ENCODE data around the gene ZNF804B.

The ZNF804B gene

DNA sequence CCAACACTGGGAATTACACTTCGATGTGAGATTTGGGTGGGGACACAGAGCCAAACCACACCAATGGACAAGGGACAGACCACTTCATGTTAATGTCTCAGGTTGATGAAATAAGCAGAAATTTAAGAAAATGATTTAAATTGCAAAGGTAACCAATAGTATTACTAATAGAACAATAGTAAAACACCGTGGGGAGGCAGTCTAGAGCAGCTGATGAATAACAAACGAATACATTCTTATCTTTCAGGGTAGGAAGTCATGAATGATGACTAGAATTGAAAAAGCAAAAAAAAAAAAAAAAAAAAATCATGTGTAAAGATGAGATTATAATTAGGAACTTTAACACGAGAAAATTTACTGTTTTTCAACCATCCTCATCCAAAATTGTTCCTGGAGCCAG is 207.9 kb downstream of the ZNF804B start:
- no peak for DNase-seq (ENCODE audit: low read depth in 2 of 2)

DNA sequence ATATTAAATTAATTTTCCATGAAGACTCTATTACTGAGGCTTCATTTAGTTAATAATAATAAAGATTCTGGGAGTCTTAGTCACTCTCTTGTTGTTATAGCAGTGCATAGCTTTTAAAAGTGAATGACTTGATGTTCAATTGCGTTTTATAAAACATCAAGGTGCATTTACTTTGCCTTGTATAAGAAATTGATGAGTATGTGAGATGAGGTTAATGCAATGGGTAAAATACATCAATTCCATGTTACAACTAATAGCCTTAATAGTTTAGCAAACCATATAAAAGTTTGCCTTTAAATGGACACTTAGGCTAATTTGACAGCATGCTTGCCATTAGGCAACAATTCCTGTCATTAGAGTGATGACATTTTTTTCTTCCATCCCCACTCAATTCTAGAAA is 209.7 kb downstream of the ZNF804B start:
- DNase-seq (ENCODE audit: low read depth in 2 of 2) = no peak

GRCh38 chr7:88985295-88985694 is 225.8 kb downstream of the ZNF804B start:
- DNase-seq (ENCODE audit: low read depth in 2 of 2) = no peak

DNA sequence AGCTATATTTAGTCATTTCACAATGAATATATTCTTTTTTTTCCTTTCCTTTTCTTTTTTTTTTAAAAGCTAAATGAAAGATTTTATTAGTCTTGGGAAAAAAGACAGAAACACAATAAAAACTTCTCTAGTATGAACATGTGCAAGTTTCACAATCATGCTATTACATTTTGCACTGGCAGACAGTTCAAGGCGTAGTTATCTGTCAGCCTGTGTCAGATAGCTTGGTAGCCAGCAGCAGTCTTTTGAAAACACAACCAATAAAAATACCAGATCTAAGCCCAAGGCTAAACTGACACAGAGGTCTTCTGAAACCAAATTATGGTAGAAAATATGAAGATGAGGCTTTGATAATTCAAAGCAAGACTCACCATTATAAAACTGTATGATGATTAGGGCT is 241.8 kb downstream of the ZNF804B start:
- DNase-seq (ENCODE audit: low read depth in 2 of 2) = no peak

DNA sequence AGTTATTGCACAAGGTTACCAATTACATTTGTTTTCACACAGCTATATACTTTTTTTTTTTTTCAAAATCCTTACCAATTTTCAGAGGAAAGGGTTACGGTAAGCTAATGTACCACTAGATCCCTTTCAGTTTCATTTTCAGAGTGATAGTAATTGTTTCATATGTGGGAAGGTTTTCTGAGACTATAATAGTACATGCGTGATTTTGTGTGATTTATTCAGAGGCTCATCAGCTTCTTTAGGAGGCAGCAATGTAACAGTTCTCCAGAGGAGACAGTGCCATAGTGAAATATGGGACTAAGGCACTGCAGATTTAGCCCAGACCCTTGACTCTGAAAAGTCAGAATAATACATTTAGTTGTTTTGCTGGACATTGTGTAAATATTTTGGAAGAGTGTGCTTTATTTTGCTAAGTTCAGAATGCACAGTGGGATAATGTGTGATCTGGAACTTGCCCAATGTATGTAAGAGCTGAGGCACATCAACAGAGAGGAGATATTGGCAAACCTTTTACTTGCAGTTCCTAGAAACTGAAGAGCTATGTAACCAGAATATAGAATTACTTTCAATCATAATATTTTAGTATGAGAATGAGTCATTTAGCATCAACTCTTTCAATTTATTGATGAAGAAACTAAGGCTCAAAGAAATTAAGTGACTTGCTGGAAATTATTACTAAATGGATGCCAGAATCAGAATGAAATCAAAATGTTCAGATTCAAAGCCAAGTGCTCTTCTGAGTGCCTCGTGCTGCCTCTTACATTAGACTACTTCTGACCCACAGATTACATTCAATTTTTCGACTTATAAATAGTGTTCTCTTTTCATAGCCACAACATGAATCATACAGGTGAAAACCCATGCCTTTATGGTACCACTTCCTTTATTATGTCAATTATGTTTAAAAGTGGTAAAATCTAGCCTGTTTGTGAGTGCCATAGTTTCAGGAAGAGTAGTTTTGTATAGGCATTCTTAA is 243.8 kb downstream of the ZNF804B start:
- no peak for DNase-seq (ENCODE audit: low read depth in 2 of 2)

GRCh38 chr7:89012016-89012415 is 252.5 kb downstream of the ZNF804B start:
- no peak for DNase-seq (ENCODE audit: low read depth in 2 of 2)

DNA sequence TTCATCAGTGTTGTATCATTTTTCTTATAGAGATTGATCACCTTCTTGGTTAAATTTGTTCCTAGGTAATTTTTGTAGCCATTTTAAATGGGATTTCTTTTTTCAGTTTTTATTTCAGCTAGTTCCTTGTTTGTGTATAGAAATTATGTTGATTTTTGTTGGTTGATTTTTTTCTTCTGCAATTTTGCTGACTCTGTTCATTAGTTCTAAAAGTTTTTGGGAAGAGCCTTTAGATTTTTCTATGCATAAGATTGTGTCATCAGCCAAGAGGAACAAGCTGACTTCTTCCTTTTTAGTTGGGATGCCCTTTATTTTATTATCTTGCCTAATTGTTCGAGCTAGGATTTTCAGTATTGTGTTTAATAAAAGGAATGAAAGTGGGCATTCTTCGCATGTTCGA is 258.2 kb downstream of the ZNF804B start:
- no peak for DNase-seq (ENCODE audit: low read depth in 2 of 2)

DNA sequence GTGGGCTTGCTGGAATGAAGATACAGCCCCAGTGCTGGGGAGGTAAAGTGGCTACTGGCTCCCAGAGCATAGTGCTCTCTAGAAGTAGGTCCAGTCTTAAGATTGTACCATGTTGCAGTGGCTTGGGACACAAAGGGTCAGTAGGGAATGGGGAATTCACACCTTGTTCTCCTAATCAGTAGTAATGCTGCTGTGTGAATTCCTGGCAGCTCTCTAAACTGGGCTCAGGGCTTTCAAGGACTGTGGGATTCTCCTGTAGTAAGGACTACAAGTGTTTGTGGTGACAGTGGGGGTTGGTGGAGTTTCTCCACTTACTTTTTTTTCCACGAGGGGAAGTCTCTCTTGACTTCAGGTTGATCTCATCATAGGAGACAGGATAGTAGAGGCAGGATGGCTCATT is 262.2 kb downstream of the ZNF804B start:
- no peak for DNase-seq (ENCODE audit: low read depth in 2 of 2)

GRCh38 chr7:89023206-89023605 is 263.7 kb downstream of the ZNF804B start:
- no peak for DNase-seq (ENCODE audit: low read depth in 2 of 2)

DNA sequence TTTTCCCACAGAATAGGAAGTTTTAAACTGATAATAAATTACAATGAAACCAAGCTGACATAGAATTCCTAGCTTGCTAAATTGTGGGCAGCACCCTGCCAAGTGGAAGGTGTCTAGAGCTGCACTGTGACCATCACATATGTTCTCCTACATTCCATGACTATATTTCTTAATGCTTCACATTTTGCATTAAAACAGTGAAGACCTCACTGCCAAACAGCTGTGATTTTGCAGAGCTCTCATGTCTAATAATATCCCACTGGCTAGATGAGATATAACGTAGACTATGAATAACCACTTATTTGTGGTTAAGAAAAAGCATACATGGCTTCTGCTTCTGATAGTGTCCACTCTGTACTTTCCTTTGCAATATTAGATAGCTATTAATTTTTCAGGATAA is 264.4 kb downstream of the ZNF804B start:
- DNase-seq (ENCODE audit: low read depth in 2 of 2) = no peak

DNA sequence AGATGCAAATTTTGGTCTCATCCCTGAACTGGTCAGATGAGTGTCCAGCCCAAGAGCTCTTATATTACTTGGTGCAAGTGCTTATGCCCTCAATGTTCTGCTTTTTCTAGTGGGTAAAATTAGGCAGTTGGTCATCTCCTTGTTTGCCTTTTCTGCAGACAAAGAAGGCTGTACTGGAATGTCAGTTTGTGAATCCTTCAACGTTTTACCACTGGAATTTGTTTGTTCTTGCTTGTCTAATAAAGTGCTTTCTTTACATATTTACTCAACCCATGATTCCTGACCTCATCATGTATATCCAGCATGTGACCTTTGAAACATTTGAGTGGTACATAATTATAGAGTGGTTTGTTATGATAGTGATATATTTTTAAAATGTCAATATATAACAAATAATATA is 268.3 kb downstream of the ZNF804B start:
- DNase-seq (ENCODE audit: low read depth in 2 of 2) = no peak

DNA sequence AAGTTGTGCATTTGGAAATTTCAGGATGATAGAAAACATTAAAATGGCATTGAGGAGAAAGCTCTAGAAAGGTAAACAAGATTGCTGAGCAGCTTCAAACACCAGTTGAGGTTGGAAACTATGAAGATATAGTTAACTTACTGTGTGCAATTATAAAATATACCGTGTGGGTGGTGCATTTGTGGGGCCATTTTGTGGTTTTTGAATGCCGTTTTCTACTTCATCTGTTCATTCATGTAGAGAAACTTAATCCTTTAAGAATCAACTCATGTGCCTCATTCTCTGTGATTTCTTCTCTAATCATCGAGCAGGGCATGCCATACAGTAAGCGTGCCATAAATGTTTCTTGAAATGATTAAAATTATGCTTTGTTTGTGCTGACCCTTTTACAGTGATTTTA is 268.8 kb downstream of the ZNF804B start:
- DNase-seq (ENCODE audit: low read depth in 2 of 2) = no peak

DNA sequence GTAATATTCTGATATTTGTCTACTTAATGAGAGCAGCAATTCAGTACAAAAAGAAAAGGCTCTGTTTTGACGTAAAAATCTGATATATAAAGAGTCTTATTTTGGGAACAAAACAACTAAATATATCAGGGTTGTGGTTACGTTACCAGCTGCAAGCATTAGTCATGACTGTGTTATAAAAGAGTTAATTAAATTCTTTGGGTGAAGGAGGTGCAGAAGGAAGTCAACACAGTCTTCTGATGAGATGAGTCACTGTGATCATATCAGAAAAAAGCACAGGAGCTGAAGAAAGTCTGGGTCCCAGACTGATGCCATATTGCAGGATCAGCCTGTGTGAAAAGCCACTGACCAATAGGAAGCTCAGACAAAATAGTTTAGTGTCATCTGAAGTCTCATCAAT is 270.4 kb downstream of the ZNF804B start:
- no peak for DNase-seq (ENCODE audit: low read depth in 2 of 2)

DNA sequence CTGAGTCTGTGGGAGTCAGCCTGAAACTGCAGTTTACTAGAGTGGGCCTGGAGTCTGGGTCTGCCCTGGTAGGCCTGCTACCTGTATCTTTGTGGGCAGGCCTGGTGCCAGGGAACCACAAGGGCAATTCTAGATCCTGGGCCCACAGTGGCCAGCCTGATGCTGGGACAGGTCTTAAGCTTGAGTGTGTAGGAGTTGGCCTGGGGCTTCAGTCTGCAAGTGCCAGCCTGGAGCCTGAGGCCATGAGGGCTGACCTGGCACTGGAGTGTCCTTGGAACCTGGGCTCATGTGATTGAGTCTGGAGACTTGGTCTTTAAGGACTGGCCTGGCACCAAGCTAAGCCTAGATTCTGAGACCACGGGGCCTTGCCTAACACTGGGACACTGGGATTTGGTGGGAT is 281.7 kb downstream of the ZNF804B start:
- DNase-seq (ENCODE audit: low read depth in 2 of 2) = no peak

- no peak for DNase-seq (ENCODE audit: low read depth in 2 of 2)
These were observed 283.4 kb downstream of the ZNF804B start for GRCh38 chr7:89042940-89043339.

DNA sequence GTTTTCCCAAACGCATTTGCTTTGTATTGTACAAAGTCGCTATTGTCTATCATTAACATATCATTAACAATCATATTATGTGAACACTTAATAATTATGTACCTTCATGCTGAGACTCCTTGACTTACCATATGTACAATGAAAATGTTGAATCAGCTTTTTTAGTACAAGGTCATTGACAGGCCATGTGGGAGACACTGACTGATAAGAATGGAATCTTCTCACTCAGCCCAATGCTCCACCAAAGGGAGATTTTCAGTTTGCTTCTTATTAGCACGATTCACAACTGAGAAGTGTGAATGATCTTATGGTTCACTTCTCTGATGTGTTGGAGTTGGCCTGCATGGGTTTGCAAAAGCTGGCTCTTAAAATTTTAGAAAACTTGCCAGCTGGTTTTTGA is 289.5 kb downstream of the ZNF804B start:
- DNase-seq (ENCODE audit: low read depth in 2 of 2) = no peak

GRCh38 chr7:89053130-89053529 is 293.6 kb downstream of the ZNF804B start:
- no peak for DNase-seq (ENCODE audit: low read depth in 2 of 2)

DNA sequence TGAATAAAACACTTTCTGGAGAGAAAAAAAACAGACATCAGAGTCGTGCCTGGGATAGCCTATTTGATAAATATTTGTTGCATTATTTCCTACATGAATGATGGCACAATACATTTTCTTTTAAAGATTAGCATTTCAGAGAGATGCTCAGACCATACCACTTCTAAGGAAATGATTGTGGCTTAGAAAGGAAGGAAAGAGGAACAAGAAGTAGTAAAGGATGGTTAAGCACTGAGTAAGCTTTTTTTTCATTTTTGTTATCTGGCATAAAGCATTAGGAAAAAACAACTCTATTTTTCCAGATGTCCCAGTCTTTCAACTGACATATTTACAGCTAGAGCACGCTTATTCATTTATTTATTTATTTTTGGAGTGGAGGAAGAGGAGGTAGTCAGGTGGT is 294.9 kb downstream of the ZNF804B start:
- no peak for DNase-seq (ENCODE audit: low read depth in 2 of 2)

DNA sequence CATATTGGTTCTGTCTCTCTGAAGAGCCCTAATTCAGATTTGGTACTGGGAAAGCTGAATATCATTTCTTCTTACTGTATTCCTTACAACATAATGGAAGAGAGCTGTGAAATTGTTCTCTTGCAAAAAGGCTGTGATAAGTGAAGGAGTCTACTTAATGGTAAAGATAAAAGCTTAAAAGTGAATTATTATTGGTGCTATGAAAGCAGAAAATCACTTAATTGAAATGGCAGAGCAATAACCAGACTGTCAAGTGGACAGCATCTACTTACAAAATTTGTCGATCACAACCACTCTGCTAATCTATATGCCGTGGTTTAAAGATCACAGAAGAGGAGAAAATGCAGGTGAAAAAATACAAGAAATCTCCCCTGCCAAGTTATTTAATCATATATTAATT is 300.7 kb downstream of the ZNF804B start:
- DNase-seq (ENCODE audit: low read depth in 2 of 2) = no peak

GRCh38 chr7:89064831-89065230 is 305.3 kb downstream of the ZNF804B start:
- DNase-seq (ENCODE audit: low read depth in 2 of 2) = no peak

GRCh38 chr7:89067048-89067447 is 307.5 kb downstream of the ZNF804B start:
- DNase-seq (ENCODE audit: low read depth in 2 of 2) = no peak

GRCh38 chr7:89072081-89072480 is 312.6 kb downstream of the ZNF804B start:
- no peak for DNase-seq (ENCODE audit: low read depth in 2 of 2)

GRCh38 chr7:89073776-89074175 is 314.3 kb downstream of the ZNF804B start:
- DNase-seq (ENCODE audit: low read depth in 2 of 2) = no peak

DNA sequence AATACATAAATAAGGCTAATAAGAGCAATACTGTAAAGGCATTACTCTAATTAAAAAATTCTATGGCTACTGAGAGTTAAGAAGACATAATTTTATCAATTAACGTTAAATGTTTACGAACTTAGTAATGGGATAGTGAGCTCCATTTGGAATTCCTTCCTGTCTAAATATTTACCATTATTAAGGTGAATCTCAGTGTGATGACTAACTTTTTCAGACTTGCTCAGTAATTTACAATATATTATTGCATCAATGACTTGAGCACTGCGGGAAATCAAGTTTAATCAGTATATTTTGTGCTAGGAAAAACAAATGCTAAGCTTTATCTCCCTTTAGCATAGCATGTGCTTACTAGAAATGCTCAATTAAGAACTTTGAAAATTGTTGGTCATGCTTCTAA is 318.5 kb downstream of the ZNF804B start:
- no peak for DNase-seq (ENCODE audit: low read depth in 2 of 2)
